Body of pancreas (tissue), 4 donors: ENCODE data around the gene KCNF1. TPM values are rescaled to one million over a fixed set of nuclear protein-coding genes. Genes with fewer than 3 reads are reported as not detected.

ENCODE experiments used
- ATAC-seq: fragments of 150-250 bp; one replicate; pipeline ENCODE4 v1.9.1; 2016
- DNase-seq, 4 donors: peaks; one replicate each; pipeline ENCODE4 v3.0.0-alpha.2; 2019
- H3K27ac ChIP-seq, 4 donors: fragments of 200-600 bp; sonication (generic); 1 replicate in 3 of 4; 2 replicates in 1 of 4; pipeline versions ENCODE4 v1.5.1 to v1.6.1; 2016 to 2019; ENCODE audit warnings: mild to moderate bottlenecking in 1 of 4, mixed read lengths in 1 of 4, moderate library complexity in 1 of 4
- H3K27me3 ChIP-seq, 2 donors: fragments of 200-600 bp; sonication (generic); one replicate each; pipeline ENCODE4 v1.6.0; 2016; ENCODE audit warnings: mild to moderate bottlenecking in 1 of 2
- H3K36me3 ChIP-seq, 2 donors: fragments of 200-600 bp; sonication (generic); replicated peaks in 1 of 2; 2 replicates each; pipeline ENCODE4 v1.5.1; 2016; ENCODE audit warnings: low read depth in 2 of 2; ENCODE audit not compliant: insufficient read depth in 1 of 2
- H3K4me1 ChIP-seq: fragments of 200-600 bp; sonication (generic); one replicate; pipeline ENCODE4 v1.6.0; 2016
- H3K4me3 ChIP-seq, 2 donors: fragments of 200-600 bp; sonication (generic); 1 replicate in 1 of 2; 2 replicates in 1 of 2; pipeline ENCODE4 v1.5.1; 2016 to 2019
- H3K9me3 ChIP-seq, 3 donors: fragments of 200-600 bp; sonication (generic); 1 replicate in 2 of 3; 2 replicates in 1 of 3; pipeline ENCODE4 v1.5.1; 2016
- CTCF ChIP-seq, 7 experiments: fragments of 450-650 bp in 4 of 7; fragments of 200-600 bp in 3 of 7; sonication (generic) in 3 of 7; IDR thresholded peaks; one replicate each; pipeline ENCODE4 v1.5.1; 2016 to 2019; ENCODE audit warnings: antibody characterized with exemption in 7 of 7
- POLR2A ChIP-seq, 3 donors: fragments of 450-650 bp; IDR thresholded peaks; one replicate each; pipeline ENCODE4 v1.6.1; 2016; ENCODE audit warnings: antibody characterized with exemption in 3 of 3, mild to moderate bottlenecking in 2 of 3
- WGBS, 2 donors: methylation state at CpG; one replicate each; pipeline ENCODE4 v1.1.5; 2017; 5-methylcytosine and 5-hydroxymethylcytosine counted together
- intact Hi-C: fragments of 100-400 bp; cut with DNase I; formaldehyde crosslinking; loops from one replicate; pipeline ENCODE4 v1.15.1; 2023
- total RNA-seq, 2 donors: library from RNA; depleted of rRNA; stranded (reverse); fragments of >200 nt; gene quantifications; one replicate each; pipeline ENCODE4 v1.1.0, GENCODE V29; 2016

The KCNF1 gene
- total RNA-seq, 2 donors from 2014 or later, result 5.3 TPM; not detected in 1

- no peaks in the 10 kb centered on the region for H3K4me1 ChIP-seq
- H3K36me3 ChIP-seq, result no peaks in the 10 kb centered on the region
- TF ChIP-seq CTCF (IDR thresholded peaks at IDR 0.05) (no peak), POLR2A (IDR thresholded peaks at IDR 0.05) (no peak)
- no peak overlapping the region for H3K27ac ChIP-seq
- ATAC-seq, result no peak
- H3K4me3 ChIP-seq, result no peak overlapping the region
- H3K27me3 ChIP-seq, result no peaks in the 10 kb centered on the region
- intact Hi-C loops, result no loop called here
- no peaks in the 10 kb centered on the region for H3K9me3 ChIP-seq
- no peak for DNase-seq
- 69 to 71% methylated on average over 10 of the region's 10 CpGs for WGBS, 2 donors
Observed at GRCh38 chr2:10947005-10947440, 35.3 kb downstream of the KCNF1 start.

GRCh38 chr2:10947446-10948187, 35.9 kb downstream of the KCNF1 start:
- ATAC-seq, result no peak
- no peak for DNase-seq
- no peak overlapping the region for H3K4me3 ChIP-seq
- 82 to 83% methylated on average over 11 of the region's 11 CpGs for WGBS, 2 donors
- no peak overlapping the region for H3K27ac ChIP-seq
- no peaks in the 10 kb centered on the region for H3K4me1 ChIP-seq
- TF ChIP-seq POLR2A (IDR thresholded peaks at IDR 0.05), result no peak
- TF ChIP-seq CTCF (IDR thresholded peaks at IDR 0.05), result no peak
- intact Hi-C loops, result no loop called here
- no peaks in the 10 kb centered on the region for H3K27me3 ChIP-seq
- H3K36me3 ChIP-seq, result no peaks in the 10 kb centered on the region
- H3K9me3 ChIP-seq, result no peaks in the 10 kb centered on the region

DNA sequence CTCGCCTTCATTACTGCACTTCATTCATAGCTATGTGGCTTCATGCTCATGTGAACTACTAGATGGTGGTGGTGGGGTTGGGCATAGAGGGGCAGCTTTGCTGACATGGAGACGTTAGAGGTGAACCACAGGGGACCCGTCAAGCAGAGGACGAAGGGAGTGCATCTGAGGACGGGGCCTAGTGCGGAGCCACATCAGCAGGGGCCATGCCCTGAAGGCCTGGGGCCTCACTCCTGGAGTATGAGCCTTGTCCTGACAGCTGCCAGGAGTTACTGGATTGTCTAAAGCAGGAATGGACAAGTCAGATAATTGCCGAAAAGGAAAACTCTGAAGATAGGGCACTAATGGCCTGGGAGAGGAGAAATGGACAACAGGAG, 36.4 kb downstream of the KCNF1 start:
- TF ChIP-seq POLR2A (IDR thresholded peaks at IDR 0.05) (no peak), CTCF (IDR thresholded peaks at IDR 0.05) (no peak)
- H3K27me3 ChIP-seq, result no peaks in the 10 kb centered on the region
- H3K4me1 ChIP-seq, result no peaks in the 10 kb centered on the region
- no peaks in the 10 kb centered on the region for H3K36me3 ChIP-seq
- no peak overlapping the region for H3K4me3 ChIP-seq
- H3K9me3 ChIP-seq, result no peaks in the 10 kb centered on the region
- intact Hi-C loops, result no loop called here
- no peak for ATAC-seq
- DNase-seq, result no peak
- H3K27ac ChIP-seq, result no peak overlapping the region
- WGBS, 2 donors, result 77 to 85% methylated on average over 7 of the region's 7 CpGs

- intact Hi-C loops, result no loop called here
- no peak for DNase-seq
- TF ChIP-seq POLR2A (IDR thresholded peaks at IDR 0.05), result no peak
- no peak for TF ChIP-seq CTCF (IDR thresholded peaks at IDR 0.05)
- no peak overlapping the region for H3K27ac ChIP-seq
- no peak overlapping the region for H3K4me3 ChIP-seq
- WGBS, 2 donors, result 86 to 90% methylated on average over 14 to 15 of the region's 15 CpGs
- H3K36me3 ChIP-seq, result no peaks in the 10 kb centered on the region
- ATAC-seq, result no peak
- no peaks in the 10 kb centered on the region for H3K4me1 ChIP-seq
- no peaks in the 10 kb centered on the region for H3K27me3 ChIP-seq
- H3K9me3 ChIP-seq, result no peaks in the 10 kb centered on the region
Observed at GRCh38 chr2:10948606-10949230, 37.0 kb downstream of the KCNF1 start.
